HEK293 (cell line): ENCODE measurements around the gene WLS.
A peak's percentile ranks its signal among the peaks of the same experiment; 100 is the strongest.

Experiments
- CTCF ChIA-PET: fragments of 350-600 bp; formaldehyde crosslinking; extraction: SDS; loops from one replicate; lab custom pipeline; 2021; ENCODE audit warnings: antibody characterized with exemption; lab: Yijun Ruan, JAX
- POLR2A ChIA-PET: fragments of 300-600 bp; formaldehyde crosslinking; extraction: SDS; loops from one replicate; lab custom pipeline; 2020; ENCODE audit warnings: antibody characterized with exemption, inconsistent platforms; lab: Yijun Ruan, JAX
- H3K27ac ChIP-seq: fragments of 200-500 bp; sonication (Bioruptor generic); 2 replicates; pipeline ENCODE4 v1.5.1; 2014; ENCODE audit warnings: low read depth, low read length, control low read depth, inconsistent platforms; ENCODE audit errors: extremely low read depth
- H3K36me3 ChIP-seq, 2 experiments: fragments of 200-500 bp in 1 of 2; sonication (Bioruptor generic) in 1 of 2; 1 replicate in 1 of 2; 2 replicates in 1 of 2; pipeline ENCODE4 v1.5.1; 2014 to 2017; ENCODE audit warnings: inconsistent platforms in 2 of 2, low read length in 2 of 2; ENCODE audit not compliant: control insufficient read depth in 2 of 2, insufficient read depth in 1 of 2
- H3K4me1 ChIP-seq: fragments of 200-500 bp; sonication (Bioruptor generic); 2 replicates; pipeline ENCODE4 v1.5.1; 2014; ENCODE audit warnings: mild to moderate bottlenecking, low read length, inconsistent platforms; ENCODE audit not compliant: control insufficient read depth, insufficient read depth
- H3K4me3 ChIP-seq: 2 replicates; pipeline ENCODE4 v1.5.1; 2011; ENCODE audit warnings: low read depth, mild to moderate bottlenecking, control low read depth, low read length, moderate library complexity
- H3K9me3 ChIP-seq: fragments of 200-500 bp; sonication (Bioruptor generic); 2 replicates; pipeline ENCODE4 v1.5.1; 2014; ENCODE audit warnings: low read depth, low read length, inconsistent platforms; ENCODE audit not compliant: control insufficient read depth, insufficient read depth
- EGR2 ChIP-seq: fragments of 450-650 bp; formaldehyde crosslinking; IDR thresholded peaks from 2 replicates; pipeline ENCODE4 v1.5.1; 2016; ENCODE audit warnings: low read depth, missing biosample characterization, missing genetic modification characterization
- GLIS1 ChIP-seq: fragments of 450-650 bp; formaldehyde crosslinking; IDR thresholded peaks from 2 replicates; pipeline ENCODE4 v1.5.1; 2016; ENCODE audit warnings: missing biosample characterization, missing genetic modification characterization
- HOXC10 ChIP-seq: sonication (generic); formaldehyde crosslinking; IDR thresholded peaks from 2 replicates; pipeline ENCODE4 v1.8.1; 2023; ENCODE audit warnings: mild to moderate bottlenecking, missing genetic modification reagents
- KLF16 ChIP-seq: fragments of 450-650 bp; formaldehyde crosslinking; IDR thresholded peaks from 2 replicates; pipeline ENCODE4 v1.5.1; 2017; ENCODE audit warnings: missing biosample characterization, missing genetic modification characterization
- KLF17 ChIP-seq: fragments of 450-650 bp; formaldehyde crosslinking; IDR thresholded peaks from 2 replicates; pipeline ENCODE4 v1.5.1; 2016; ENCODE audit warnings: missing biosample characterization, missing genetic modification characterization
- ZNF10 ChIP-seq: fragments of 450-650 bp; formaldehyde crosslinking; IDR thresholded peaks from 2 replicates; pipeline ENCODE4 v1.5.1; 2017; ENCODE audit warnings: missing biosample characterization, missing genetic modification characterization
- ZNF184 ChIP-seq: fragments of 450-650 bp; IDR thresholded peaks from 2 replicates; pipeline ENCODE4 v1.5.1; 2018; ENCODE audit warnings: missing biosample characterization, mild to moderate bottlenecking, missing genetic modification characterization
- ZNF302 ChIP-seq: fragments of 450-650 bp; formaldehyde crosslinking; IDR thresholded peaks from 2 replicates; pipeline ENCODE4 v1.5.1; 2016; ENCODE audit warnings: missing biosample characterization, missing genetic modification characterization, low read depth
- ZNF561 ChIP-seq: fragments of 450-650 bp; IDR thresholded peaks from 2 replicates; pipeline ENCODE4 v1.5.1; 2018; ENCODE audit warnings: missing biosample characterization, missing genetic modification characterization, borderline replicate concordance
- ZNF660 ChIP-seq: fragments of 450-650 bp; IDR thresholded peaks from 2 replicates; pipeline ENCODE4 v1.5.1; 2018; ENCODE audit warnings: missing biosample characterization, mild to moderate bottlenecking, missing genetic modification characterization
- ZNF707 ChIP-seq: fragments of 450-650 bp; formaldehyde crosslinking; IDR thresholded peaks from 2 replicates; pipeline ENCODE4 v1.5.1; 2016; ENCODE audit warnings: missing biosample characterization, missing genetic modification characterization
- ZSCAN30 ChIP-seq: fragments of 450-650 bp; IDR thresholded peaks from 2 replicates; pipeline ENCODE4 v1.5.1; 2018; ENCODE audit warnings: missing biosample characterization, mild to moderate bottlenecking, missing genetic modification characterization, moderate library complexity
- ZXDB ChIP-seq: fragments of 450-650 bp; formaldehyde crosslinking; IDR thresholded peaks from 2 replicates; pipeline ENCODE4 v1.5.1; 2016; ENCODE audit warnings: missing biosample characterization, missing genetic modification characterization
- TF ChIP-seq, protein P1 (sequence below): fragments of 450-650 bp; formaldehyde crosslinking; IDR thresholded peaks from 2 replicates; pipeline ENCODE4 v1.5.1; 2016; ENCODE audit warnings: missing biosample characterization, missing genetic modification characterization
- TF ChIP-seq, protein P2 (sequence below): fragments of 450-650 bp; formaldehyde crosslinking; conservative IDR thresholded peaks from 2 replicates; pipeline ENCODE4 v1.5.1; 2016; ENCODE audit warnings: low read depth, missing biosample characterization, missing genetic modification characterization
- TF ChIP-seq, protein P3 (sequence below): fragments of 450-650 bp; formaldehyde crosslinking; IDR thresholded peaks from 2 replicates; pipeline ENCODE4 v1.5.1; 2016; ENCODE audit warnings: missing biosample characterization, missing genetic modification characterization
- TF ChIP-seq, protein P4 (sequence below): IDR thresholded peaks from 2 replicates; pipeline ENCODE4 v1.6.1; 2011; ENCODE audit warnings: mild to moderate bottlenecking, low read depth, low read length, borderline replicate concordance
- TF ChIP-seq, protein P5 (sequence below): fragments of 450-650 bp; formaldehyde crosslinking; IDR thresholded peaks from 2 replicates; pipeline ENCODE4 v1.5.1; 2016; ENCODE audit warnings: missing biosample characterization, missing genetic modification characterization

WLS gene

GRCh38 chr1:68231627-68232288, 565 bp downstream of the WLS start (continued):
- TF ChIP-seq GLIS1 (tag by site-specific recombination), result peak; percentile 29
- TF ChIP-seq, protein P1, sequence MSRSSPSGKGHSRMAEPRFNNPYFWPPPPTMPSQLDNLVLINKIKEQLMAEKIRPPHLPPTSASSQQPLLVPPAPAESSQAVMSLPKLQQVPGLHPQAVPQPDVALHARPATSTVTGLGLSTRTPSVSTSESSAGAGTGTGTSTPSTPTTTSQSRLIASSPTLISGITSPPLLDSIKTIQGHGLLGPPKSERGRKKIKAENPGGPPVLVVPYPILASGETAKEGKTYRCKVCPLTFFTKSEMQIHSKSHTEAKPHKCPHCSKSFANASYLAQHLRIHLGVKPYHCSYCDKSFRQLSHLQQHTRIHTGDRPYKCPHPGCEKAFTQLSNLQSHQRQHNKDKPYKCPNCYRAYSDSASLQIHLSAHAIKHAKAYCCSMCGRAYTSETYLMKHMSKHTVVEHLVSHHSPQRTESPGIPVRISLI (tag by site-specific recombination), result no peak
- TF ChIP-seq ZSCAN30 (tag by site-specific recombination), result peak; percentile 9; the same call in 1 of the 2 replicates
- TF ChIP-seq ZXDB (tag by site-specific recombination), result peak; percentile 34; the same call in 1 of the 2 replicates
- TF ChIP-seq, protein P2, sequence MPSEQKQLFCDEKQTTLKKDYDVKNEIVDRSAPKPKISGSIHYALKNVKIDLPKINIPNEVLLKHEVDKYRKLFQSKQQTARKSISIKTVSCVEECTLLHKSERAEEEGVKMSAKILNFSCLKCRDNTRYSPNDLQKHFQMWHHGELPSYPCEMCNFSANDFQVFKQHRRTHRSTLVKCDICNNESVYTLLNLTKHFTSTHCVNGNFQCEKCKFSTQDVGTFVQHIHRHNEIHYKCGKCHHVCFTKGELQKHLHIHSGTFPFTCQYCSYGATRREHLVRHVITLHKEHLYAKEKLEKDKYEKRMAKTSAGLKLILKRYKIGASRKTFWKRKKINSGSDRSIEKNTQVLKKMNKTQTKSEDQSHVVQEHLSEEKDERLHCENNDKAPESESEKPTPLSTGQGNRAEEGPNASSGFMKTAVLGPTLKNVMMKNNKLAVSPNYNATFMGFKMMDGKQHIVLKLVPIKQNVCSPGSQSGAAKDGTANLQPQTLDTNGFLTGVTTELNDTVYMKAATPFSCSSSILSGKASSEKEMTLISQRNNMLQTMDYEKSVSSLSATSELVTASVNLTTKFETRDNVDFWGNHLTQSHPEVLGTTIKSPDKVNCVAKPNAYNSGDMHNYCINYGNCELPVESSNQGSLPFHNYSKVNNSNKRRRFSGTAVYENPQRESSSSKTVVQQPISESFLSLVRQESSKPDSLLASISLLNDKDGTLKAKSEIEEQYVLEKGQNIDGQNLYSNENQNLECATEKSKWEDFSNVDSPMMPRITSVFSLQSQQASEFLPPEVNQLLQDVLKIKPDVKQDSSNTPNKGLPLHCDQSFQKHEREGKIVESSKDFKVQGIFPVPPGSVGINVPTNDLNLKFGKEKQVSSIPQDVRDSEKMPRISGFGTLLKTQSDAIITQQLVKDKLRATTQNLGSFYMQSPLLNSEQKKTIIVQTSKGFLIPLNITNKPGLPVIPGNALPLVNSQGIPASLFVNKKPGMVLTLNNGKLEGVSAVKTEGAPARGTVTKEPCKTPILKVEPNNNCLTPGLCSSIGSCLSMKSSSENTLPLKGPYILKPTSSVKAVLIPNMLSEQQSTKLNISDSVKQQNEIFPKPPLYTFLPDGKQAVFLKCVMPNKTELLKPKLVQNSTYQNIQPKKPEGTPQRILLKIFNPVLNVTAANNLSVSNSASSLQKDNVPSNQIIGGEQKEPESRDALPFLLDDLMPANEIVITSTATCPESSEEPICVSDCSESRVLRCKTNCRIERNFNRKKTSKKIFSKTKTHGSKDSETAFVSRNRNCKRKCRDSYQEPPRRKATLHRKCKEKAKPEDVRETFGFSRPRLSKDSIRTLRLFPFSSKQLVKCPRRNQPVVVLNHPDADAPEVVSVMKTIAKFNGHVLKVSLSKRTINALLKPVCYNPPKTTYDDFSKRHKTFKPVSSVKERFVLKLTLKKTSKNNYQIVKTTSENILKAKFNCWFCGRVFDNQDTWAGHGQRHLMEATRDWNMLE, result no peak
- TF ChIP-seq, protein P3, sequence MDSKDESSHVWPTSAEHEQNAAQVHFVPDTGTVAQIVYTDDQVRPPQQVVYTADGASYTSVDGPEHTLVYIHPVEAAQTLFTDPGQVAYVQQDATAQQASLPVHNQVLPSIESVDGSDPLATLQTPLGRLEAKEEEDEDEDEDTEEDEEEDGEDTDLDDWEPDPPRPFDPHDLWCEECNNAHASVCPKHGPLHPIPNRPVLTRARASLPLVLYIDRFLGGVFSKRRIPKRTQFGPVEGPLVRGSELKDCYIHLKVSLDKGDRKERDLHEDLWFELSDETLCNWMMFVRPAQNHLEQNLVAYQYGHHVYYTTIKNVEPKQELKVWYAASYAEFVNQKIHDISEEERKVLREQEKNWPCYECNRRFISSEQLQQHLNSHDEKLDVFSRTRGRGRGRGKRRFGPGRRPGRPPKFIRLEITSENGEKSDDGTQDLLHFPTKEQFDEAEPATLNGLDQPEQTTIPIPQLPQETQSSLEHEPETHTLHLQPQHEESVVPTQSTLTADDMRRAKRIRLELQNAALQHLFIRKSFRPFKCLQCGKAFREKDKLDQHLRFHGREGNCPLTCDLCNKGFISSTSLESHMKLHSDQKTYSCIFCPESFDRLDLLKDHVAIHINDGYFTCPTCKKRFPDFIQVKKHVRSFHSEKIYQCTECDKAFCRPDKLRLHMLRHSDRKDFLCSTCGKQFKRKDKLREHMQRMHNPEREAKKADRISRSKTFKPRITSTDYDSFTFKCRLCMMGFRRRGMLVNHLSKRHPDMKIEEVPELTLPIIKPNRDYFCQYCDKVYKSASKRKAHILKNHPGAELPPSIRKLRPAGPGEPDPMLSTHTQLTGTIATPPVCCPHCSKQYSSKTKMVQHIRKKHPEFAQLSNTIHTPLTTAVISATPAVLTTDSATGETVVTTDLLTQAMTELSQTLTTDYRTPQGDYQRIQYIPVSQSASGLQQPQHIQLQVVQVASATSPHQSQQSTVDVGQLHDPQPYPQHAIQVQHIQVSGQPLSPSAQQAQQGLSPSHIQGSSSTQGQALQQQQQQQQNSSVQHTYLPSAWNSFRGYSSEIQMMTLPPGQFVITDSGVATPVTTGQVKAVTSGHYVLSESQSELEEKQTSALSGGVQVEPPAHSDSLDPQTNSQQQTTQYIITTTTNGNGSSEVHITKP (tag by site-specific recombination), result peak; percentile 76
- peak; percentile 56 for TF ChIP-seq ZNF660
- TF ChIP-seq EGR2 (tag by site-specific recombination), result peak; percentile 56
- TF ChIP-seq ZNF707, result no peak
- TF ChIP-seq, all 188 proteins: peak for 21

GRCh38 chr1:68230901-68231626, 1.3 kb downstream of the WLS start:
- peak overlapping the region; percentile 93 for H3K27ac ChIP-seq
- CTCF ChIA-PET, result interaction anchor here (0.8 to 3.4 kb wide), 7 partner anchors 10 to 115 kb away, joined by 3 to 13 read pairs (median 3); no protein-coding TSS in a partner anchor
- no peak for TF ChIP-seq ZNF10 (tag by site-specific recombination)
- no peak for TF ChIP-seq KLF17 (tag by site-specific recombination)
- TF ChIP-seq HOXC10 (CRISPR knock-in tag), result no peak
- 0 out of 2 replicates have a peak, but pooled peaks have one; percentile 23 for TF ChIP-seq KLF16 (tag by site-specific recombination)
- TF ChIP-seq, protein P4, sequence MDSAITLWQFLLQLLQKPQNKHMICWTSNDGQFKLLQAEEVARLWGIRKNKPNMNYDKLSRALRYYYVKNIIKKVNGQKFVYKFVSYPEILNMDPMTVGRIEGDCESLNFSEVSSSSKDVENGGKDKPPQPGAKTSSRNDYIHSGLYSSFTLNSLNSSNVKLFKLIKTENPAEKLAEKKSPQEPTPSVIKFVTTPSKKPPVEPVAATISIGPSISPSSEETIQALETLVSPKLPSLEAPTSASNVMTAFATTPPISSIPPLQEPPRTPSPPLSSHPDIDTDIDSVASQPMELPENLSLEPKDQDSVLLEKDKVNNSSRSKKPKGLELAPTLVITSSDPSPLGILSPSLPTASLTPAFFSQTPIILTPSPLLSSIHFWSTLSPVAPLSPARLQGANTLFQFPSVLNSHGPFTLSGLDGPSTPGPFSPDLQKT, result no peak
- TF ChIP-seq, protein P5, sequence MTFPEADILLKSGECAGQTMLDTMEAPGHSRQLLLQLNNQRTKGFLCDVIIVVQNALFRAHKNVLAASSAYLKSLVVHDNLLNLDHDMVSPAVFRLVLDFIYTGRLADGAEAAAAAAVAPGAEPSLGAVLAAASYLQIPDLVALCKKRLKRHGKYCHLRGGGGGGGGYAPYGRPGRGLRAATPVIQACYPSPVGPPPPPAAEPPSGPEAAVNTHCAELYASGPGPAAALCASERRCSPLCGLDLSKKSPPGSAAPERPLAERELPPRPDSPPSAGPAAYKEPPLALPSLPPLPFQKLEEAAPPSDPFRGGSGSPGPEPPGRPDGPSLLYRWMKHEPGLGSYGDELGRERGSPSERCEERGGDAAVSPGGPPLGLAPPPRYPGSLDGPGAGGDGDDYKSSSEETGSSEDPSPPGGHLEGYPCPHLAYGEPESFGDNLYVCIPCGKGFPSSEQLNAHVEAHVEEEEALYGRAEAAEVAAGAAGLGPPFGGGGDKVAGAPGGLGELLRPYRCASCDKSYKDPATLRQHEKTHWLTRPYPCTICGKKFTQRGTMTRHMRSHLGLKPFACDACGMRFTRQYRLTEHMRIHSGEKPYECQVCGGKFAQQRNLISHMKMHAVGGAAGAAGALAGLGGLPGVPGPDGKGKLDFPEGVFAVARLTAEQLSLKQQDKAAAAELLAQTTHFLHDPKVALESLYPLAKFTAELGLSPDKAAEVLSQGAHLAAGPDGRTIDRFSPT (tag by site-specific recombination), result no peak
- TF ChIP-seq ZNF302 (tag by site-specific recombination), result no peak
- TF ChIP-seq EGR2 (tag by site-specific recombination), result peak; percentile 56; the same call in 1 of the 2 replicates
- no peak; the same call in 1 of the 2 replicates for TF ChIP-seq ZNF561 (tag by site-specific recombination)
- TF ChIP-seq ZNF184 (tag by site-specific recombination), result no peak

More at GRCh38 chr1:68230901-68231626, 1.3 kb downstream of the WLS start:
- H3K9me3 ChIP-seq, result no peaks in the 10 kb centered on the region
- POLR2A ChIA-PET, result interaction anchor here (0.6 to 3.4 kb wide), 19 partner anchors 11 to 991 kb away, joined by 3 to 57 read pairs (median 4); no protein-coding TSS in a partner anchor
- H3K36me3 ChIP-seq, result peaks cover 0 to 3% of the 10 kb centered on the region in 2 experiments; a peak in 1 of 3 replicates
- peak overlapping the region; percentile 79 for H3K4me3 ChIP-seq
- H3K4me1 ChIP-seq, result peaks cover 11% of the 10 kb centered on the region
